K562 (cell line): ENCODE results near the gene HSD11B2. TPM values are rescaled to one million over a fixed set of nuclear protein-coding genes. Genes with fewer than 3 reads are reported as not detected.

Experiments used
- ATAC-seq: fragments of 200-7000 bp; cut with Tn5 transposase; 3 replicates; pipeline ENCODE4 v1.9.1; 2020; ENCODE audit warnings: moderate library complexity
- BruUV-seq: library from RNA; stranded (reverse); fragments of 400-500 nt; replicated peaks from 2 replicates; lab custom pipeline; 2021; lab: Mats Ljungman, UMichigan
- CTCF ChIA-PET: fragments of 300-600 bp; formaldehyde crosslinking; extraction: SDS; loops from one replicate; lab custom pipeline; 2021; ENCODE audit warnings: low intra/inter-chr PET ratio; lab: Yijun Ruan, JAX
- POLR2A ChIA-PET: fragments of 300-600, 350-650 bp; sonication (Branson Sonifier 250); formaldehyde crosslinking; extraction: SDS; loops from one replicate; lab custom pipeline; 2021; ENCODE audit warnings: antibody characterized with exemption, inconsistent platforms; lab: Yijun Ruan, JAX
- DNase-seq, 4 experiments: peaks; one replicate each; pipeline versions ENCODE4 v3.0.0 to v3.0.0-alpha.2; 2011 to 2018; ENCODE audit warnings: low spot score in 3 of 4, mixed read lengths in 3 of 4; ENCODE audit errors: extremely low read depth in 1 of 4
- FAIRE-seq: peaks from 2 replicates; lab custom pipeline; 2011; peaks lifted over from hg19 to GRCh38; lab: Jason Lieb, UNC
- H2AFZ ChIP-seq: 2 replicates; pipeline ENCODE4 v1.6.0; 2011; ENCODE audit warnings: low read depth, low read length, control low read depth, inconsistent platforms
- H3K27ac ChIP-seq: fragments of 200-600 bp; 3 replicates; pipeline ENCODE4 v1.8.0; 2011; ENCODE audit warnings: low read depth, mild to moderate bottlenecking, control low read depth, inconsistent platforms, low read length, moderate library complexity, mixed read lengths; ENCODE audit errors: extremely low read depth
- H3K27me3 ChIP-seq, 2 experiments: fragments of 300-600 bp in 1 of 2; 2 replicates in 1 of 2; 3 replicates in 1 of 2; pipeline versions ENCODE4 v1.6.0 to v1.8.0; 2011; ENCODE audit warnings: inconsistent platforms in 2 of 2, low read length in 2 of 2, mild to moderate bottlenecking in 1 of 2, mixed read lengths in 1 of 2, moderate library complexity in 1 of 2; ENCODE audit not compliant: control insufficient read depth in 2 of 2, insufficient read depth in 2 of 2
- H3K36me3 ChIP-seq: fragments of 300-600 bp; 3 replicates; pipeline ENCODE4 v1.8.0; 2011; ENCODE audit warnings: mild to moderate bottlenecking, low read length, inconsistent platforms; ENCODE audit not compliant: control insufficient read depth, insufficient read depth
- H3K4me1 ChIP-seq, 2 experiments: fragments of 200-600 bp in 1 of 2; replicated peaks in 1 of 2; 2 replicates in 1 of 2; 3 replicates in 1 of 2; pipeline versions ENCODE4 v1.5.1 to v1.8.0; 2011; ENCODE audit warnings: inconsistent platforms in 2 of 2, low read length in 2 of 2, mild to moderate bottlenecking in 1 of 2, mixed read lengths in 1 of 2, moderate library complexity in 1 of 2; ENCODE audit not compliant: control insufficient read depth in 2 of 2, insufficient read depth in 2 of 2
- H3K4me2 ChIP-seq: 2 replicates; pipeline ENCODE4 v1.6.1; 2011; ENCODE audit warnings: low read length, control low read depth, inconsistent platforms, mixed read lengths; ENCODE audit not compliant: insufficient read depth
- H3K4me3 ChIP-seq: fragments of 200-600 bp; sonication (generic), shearing (Covaris generic); 2 replicates; pipeline ENCODE4 v1.5.1; 2016; ENCODE audit warnings: control low read depth, inconsistent platforms
- H3K79me2 ChIP-seq: fragments of 200-600 bp; 3 replicates; pipeline ENCODE4 v1.8.0; 2011; ENCODE audit warnings: low read length, inconsistent platforms; ENCODE audit not compliant: control insufficient read depth, insufficient read depth
- H3K9ac ChIP-seq, 2 experiments: 2 replicates each; pipeline versions ENCODE4 v1.6.0 to v1.6.1; 2011; ENCODE audit warnings: low read depth in 2 of 2, low read length in 2 of 2, control low read depth in 1 of 2, inconsistent platforms in 1 of 2, mild to moderate bottlenecking in 1 of 2, mixed read lengths in 1 of 2; ENCODE audit not compliant: insufficient read depth in 1 of 2
- H3K9me1 ChIP-seq: one replicate; pipeline ENCODE4 v1.6.0; 2011; ENCODE audit warnings: inconsistent platforms, mild to moderate bottlenecking, low read length, moderate library complexity; ENCODE audit not compliant: control insufficient read depth, insufficient read depth
- H3K9me3 ChIP-seq: replicated peaks from 2 replicates; pipeline ENCODE4 v1.5.1; 2011; ENCODE audit warnings: low read depth, low read length, inconsistent platforms; ENCODE audit not compliant: control insufficient read depth, insufficient read depth
- H4K20me1 ChIP-seq: replicated peaks from 2 replicates; pipeline ENCODE4 v1.6.1; 2011; ENCODE audit warnings: low read length, inconsistent platforms, mixed read lengths; ENCODE audit not compliant: control insufficient read depth, insufficient read depth
- GABPA ChIP-seq: fragments of 200-800 bp; sonication (Bioruptor generic); conservative IDR thresholded peaks from 2 replicates; pipeline ENCODE4 v1.6.1; 2016; ENCODE audit warnings: low read depth, missing genetic modification characterization, missing compliant biosample characterization
- GTF2E2 ChIP-seq: fragments of 200-800 bp; sonication (Bioruptor generic); IDR thresholded peaks from 2 replicates; pipeline ENCODE4 v1.6.1; 2016; ENCODE audit warnings: missing genetic modification characterization, missing compliant biosample characterization
- HMG20A ChIP-seq: fragments of 450-650 bp; formaldehyde crosslinking; conservative IDR thresholded peaks from 2 replicates; pipeline ENCODE4 v1.4.0; 2020; ENCODE audit warnings: mild to moderate bottlenecking, mixed read lengths
- KAT2B ChIP-seq: IDR thresholded peaks from one replicate; pipeline ENCODE4 v1.6.1; 2012; ENCODE audit warnings: low read depth, mild to moderate bottlenecking, control low read depth, inconsistent platforms, low read length, moderate library complexity
- MIER1 ChIP-seq: fragments of 450-650 bp; IDR thresholded peaks from 2 replicates; pipeline ENCODE4 v1.6.1; 2016; ENCODE audit warnings: antibody characterized with exemption, mild to moderate bottlenecking, low read depth
- NFRKB ChIP-seq: fragments of 450-650 bp; IDR thresholded peaks from 2 replicates; pipeline ENCODE4 v1.6.1; 2016; ENCODE audit warnings: low read depth
- PTRF ChIP-seq: fragments of 450-650 bp; IDR thresholded peaks from 2 replicates; pipeline ENCODE4 v1.6.1; 2016; ENCODE audit warnings: mild to moderate bottlenecking, missing genetic modification characterization, missing compliant biosample characterization
- RAD51 ChIP-seq: fragments of 450-650 bp; IDR thresholded peaks from 2 replicates; pipeline ENCODE4 v1.7.1; 2016; ENCODE audit warnings: low read depth, mild to moderate bottlenecking, borderline replicate concordance
- RCOR1 ChIP-seq, 2 experiments: IDR thresholded peaks; 2 replicates each; pipeline ENCODE4 v1.6.1; 2012; ENCODE audit warnings: low read depth in 2 of 2, low read length in 2 of 2, borderline replicate concordance in 1 of 2, improper control_type of control experiment in 1 of 2
- SMAD1 ChIP-seq: fragments of 150-350 bp; IDR thresholded peaks from 2 replicates; pipeline ENCODE4 v1.6.1; 2014; ENCODE audit warnings: low read length, low read depth; ENCODE audit not compliant: partially characterized antibody
- STAT5B ChIP-seq: fragments of 250-450 bp; sonication (Bioruptor Pico); IDR thresholded peaks from 2 replicates; pipeline ENCODE4 v1.8.0; 2021; ENCODE audit warnings: mild to moderate bottlenecking, inconsistent platforms
- ZNF699 ChIP-seq: fragments of 250-450 bp; sonication (Bioruptor Pico); IDR thresholded peaks from 2 replicates; pipeline ENCODE4 v1.8.0; 2021; ENCODE audit warnings: mild to moderate bottlenecking, moderate library complexity; ENCODE audit not compliant: insufficient replicate concordance
- WGBS: fragments of 100-300 bp; shearing (Covaris generic); methylation state at CpG from one replicate; pipeline ENCODE4 v1.1.6; 2016; ENCODE audit warnings: low coverage, mixed read lengths; ENCODE audit not compliant: insufficient coverage; ENCODE audit errors: missing lambda C conversion rate; 5-methylcytosine and 5-hydroxymethylcytosine counted together
- in situ Hi-C: fragments of 300-500 bp; cut with MboI; formaldehyde crosslinking; loops from 4 replicates; pipeline ENCODE4 v1.15.0; 2018; ENCODE audit warnings: inconsistent platforms, mixed read lengths
- intact Hi-C: fragments of 100-400 bp; cut with micrococcal nuclease; formaldehyde crosslinking; loops from 2 replicates; pipeline ENCODE4 v1.14.2; 2022
- polyA plus RNA-seq, 8 experiments: library from polyadenylated mRNA; depleted of rRNA in 4 of 8; stranded (reverse) in 5 of 8; unstranded in 3 of 8; fragments of >200 nt; fragmentation: Nextera tagmentation in 2 of 8; fragmentation: Illumina TruSeq in 1 of 8; extraction: Ambion mirVana in 2 of 8; extraction: Trizol in 1 of 8; gene quantifications; 2 replicates each; pipeline versions ENCODE4 v1.2.1 to v1.2.3, GENCODE V29; 2011 to 2014; ENCODE audit warnings: inconsistent platforms in 1 of 8, missing spikeins in 1 of 8
- total RNA-seq, 7 experiments: library from RNA; depleted of rRNA in 6 of 7; stranded (reverse); fragments of >200 nt in 6 of 7; fragmentation: Illumina TruSeq in 2 of 7; extraction: Trizol in 2 of 7; gene quantifications; 2 replicates each; pipeline versions ENCODE4 v1.2.1 to v1.2.3, GENCODE V29; 2011 to 2021; ENCODE audit warnings: low replicate concordance in 1 of 7
- TF ChIP-seq, protein P1 (sequence below): fragments of 250-450 bp; sonication (Bioruptor Pico); IDR thresholded peaks from 2 replicates; pipeline ENCODE4 v1.4.0; 2020
- TF ChIP-seq, protein P2 (sequence below): sonication (generic); formaldehyde crosslinking; IDR thresholded peaks from 2 replicates; pipeline ENCODE4 v1.8.0; 2022; ENCODE audit warnings: mild to moderate bottlenecking, missing genetic modification reagents

The HSD11B2 gene
- total and polyA plus RNA-seq, 9 of the 15 experiments (the other 6 are each of a cell fraction or from before 2014, with no cell fraction given) = 0.08 to 2.0 (median 0.79) TPM

DNA sequence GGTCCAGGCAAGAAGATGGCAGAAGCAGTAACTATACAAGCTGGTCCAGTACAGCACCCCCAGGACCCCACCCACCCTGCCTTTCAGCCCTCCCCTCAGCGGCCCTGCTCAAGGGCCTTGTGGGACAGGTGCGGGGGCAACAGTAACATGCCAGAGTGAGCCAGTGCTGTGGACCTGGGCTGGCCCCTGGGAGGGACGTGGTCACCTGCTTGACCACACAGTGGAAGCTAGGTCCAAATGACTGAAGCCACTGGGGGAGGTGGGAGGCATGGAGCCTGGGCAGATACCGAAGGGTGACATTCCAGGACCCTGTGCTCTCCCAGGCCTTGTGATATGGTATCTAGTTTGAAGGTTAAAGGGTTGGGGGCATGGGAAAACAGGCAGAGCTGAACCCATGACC, 32.8 kb downstream of the HSD11B2 start:
- Histone ChIP-seq H3K36me3 (peaks cover 36% of the 10 kb centered on the region; the same call in 2 of the 3 replicates), H3K4me3 (no peak overlapping the region), H3K27ac (no peak overlapping the region), H3K9me3 (no peaks in the 10 kb centered on the region), H3K4me1 (peaks cover 30 to 41% of the 10 kb centered on the region in 2 experiments), H3K27me3 (no peaks in the 10 kb centered on the region), H2AFZ (no peak overlapping the region), H4K20me1 (peaks cover 64% of the 10 kb centered on the region), H3K9ac (no peak overlapping the region; a peak in 1 of 4 replicates), H3K4me2 (no peak overlapping the region), H3K9me1 (peaks cover 24% of the 10 kb centered on the region), H3K79me2 (peaks cover 56% of the 10 kb centered on the region)
- intact Hi-C loops = loop anchor here (2.0 to 10.0 kb wide), 2 partner anchors 35 to 509 kb away; no protein-coding TSS in a partner anchor
- in situ Hi-C loops = no loop called here
- DNase-seq (no peak), ATAC-seq (no peak), FAIRE-seq (no peak)
- TF ChIP-seq GABPA (no peak), RAD51 (no peak)
- ChIA-PET CTCF (no interaction called here), POLR2A (interaction anchor here (0.6 to 1.3 kb wide), 2 partner anchors 13 to 152 kb away, joined by 3 read pairs; no protein-coding TSS in a partner anchor)
- WGBS = 72% methylated on average over 4 of the region's 4 CpGs
- no TSS peak for BruUV-seq

DNA sequence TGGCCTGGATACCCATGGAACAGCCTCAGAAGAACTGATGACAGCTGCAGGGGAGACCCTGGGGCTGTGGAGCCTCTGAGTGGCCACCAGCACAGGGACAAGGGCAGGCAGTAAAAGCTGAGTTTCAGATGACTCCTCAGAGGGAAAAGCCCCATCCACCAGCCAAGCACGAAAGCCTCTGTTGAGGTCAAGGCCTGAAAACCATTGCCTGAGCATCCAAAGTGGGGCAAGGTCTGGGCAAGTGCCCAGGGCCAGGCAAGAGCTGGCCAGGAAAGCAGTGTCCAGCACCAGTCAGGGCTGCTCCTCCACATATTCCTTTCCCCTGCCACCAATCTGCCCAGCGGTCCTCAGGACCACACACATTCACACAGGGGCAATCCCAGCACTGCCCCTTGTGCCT, 33.6 kb downstream of the HSD11B2 start:
- H3K4me2 ChIP-seq = no peak overlapping the region
- no TSS peak for BruUV-seq
- DNase-seq (no peak), FAIRE-seq (no peak), ATAC-seq (no peak)
- H4K20me1 ChIP-seq = peaks cover 62% of the 10 kb centered on the region
- no peaks in the 10 kb centered on the region for H3K27me3 ChIP-seq
- intact Hi-C loops = loop anchor here (2.0 to 10.0 kb wide), 2 partner anchors 36 to 510 kb away; no protein-coding TSS in a partner anchor
- 78% methylated on average over 2 of the region's 2 CpGs for WGBS
- no peak overlapping the region for H3K4me3 ChIP-seq
- CTCF ChIA-PET = interaction anchor here (0.9 kb wide), 1 partner anchor 34 kb away, joined by 5 read pairs; the partner anchor contains the start of gene HSD11B2
- peak overlapping the region in 1 of 2 experiments; percentile 38; a peak in 1 of 4 replicates for H3K9ac ChIP-seq
- H2AFZ ChIP-seq = no peak overlapping the region
- H3K27ac ChIP-seq = no peak overlapping the region
- in situ Hi-C loops = no loop called here
- H3K9me3 ChIP-seq = no peaks in the 10 kb centered on the region
- H3K4me1 ChIP-seq = peaks cover 26 to 32% of the 10 kb centered on the region in 2 experiments
- H3K9me1 ChIP-seq = peaks cover 20% of the 10 kb centered on the region
- H3K79me2 ChIP-seq = peaks cover 53% of the 10 kb centered on the region
- H3K36me3 ChIP-seq = peaks cover 36% of the 10 kb centered on the region; the same call in 2 of the 3 replicates
- POLR2A ChIA-PET = interaction anchor here (0.5 to 1.3 kb wide), 4 partner anchors 8 to 138 kb away, joined by 3 read pairs; partner anchors contain the start of gene TPPP3
- no peak for TF ChIP-seq HMG20A (CRISPR knock-in tag)
- TF ChIP-seq KAT2B = no peak
- no peak for TF ChIP-seq ZNF699 (CRISPR knock-in tag)
- no peak for TF ChIP-seq GTF2E2
- TF ChIP-seq PTRF (tag) = no peak
- TF ChIP-seq STAT5B = no peak
- TF ChIP-seq, protein P1, sequence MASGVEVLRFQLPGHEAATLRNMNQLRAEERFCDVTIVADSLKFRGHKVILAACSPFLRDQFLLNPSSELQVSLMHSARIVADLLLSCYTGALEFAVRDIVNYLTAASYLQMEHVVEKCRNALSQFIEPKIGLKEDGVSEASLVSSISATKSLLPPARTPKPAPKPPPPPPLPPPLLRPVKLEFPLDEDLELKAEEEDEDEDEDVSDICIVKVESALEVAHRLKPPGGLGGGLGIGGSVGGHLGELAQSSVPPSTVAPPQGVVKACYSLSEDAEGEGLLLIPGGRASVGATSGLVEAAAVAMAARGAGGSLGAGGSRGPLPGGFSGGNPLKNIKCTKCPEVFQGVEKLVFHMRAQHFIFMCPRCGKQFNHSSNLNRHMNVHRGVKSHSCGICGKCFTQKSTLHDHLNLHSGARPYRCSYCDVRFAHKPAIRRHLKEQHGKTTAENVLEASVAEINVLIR (CRISPR knock-in tag) = no peak
- TF ChIP-seq, protein P2, sequence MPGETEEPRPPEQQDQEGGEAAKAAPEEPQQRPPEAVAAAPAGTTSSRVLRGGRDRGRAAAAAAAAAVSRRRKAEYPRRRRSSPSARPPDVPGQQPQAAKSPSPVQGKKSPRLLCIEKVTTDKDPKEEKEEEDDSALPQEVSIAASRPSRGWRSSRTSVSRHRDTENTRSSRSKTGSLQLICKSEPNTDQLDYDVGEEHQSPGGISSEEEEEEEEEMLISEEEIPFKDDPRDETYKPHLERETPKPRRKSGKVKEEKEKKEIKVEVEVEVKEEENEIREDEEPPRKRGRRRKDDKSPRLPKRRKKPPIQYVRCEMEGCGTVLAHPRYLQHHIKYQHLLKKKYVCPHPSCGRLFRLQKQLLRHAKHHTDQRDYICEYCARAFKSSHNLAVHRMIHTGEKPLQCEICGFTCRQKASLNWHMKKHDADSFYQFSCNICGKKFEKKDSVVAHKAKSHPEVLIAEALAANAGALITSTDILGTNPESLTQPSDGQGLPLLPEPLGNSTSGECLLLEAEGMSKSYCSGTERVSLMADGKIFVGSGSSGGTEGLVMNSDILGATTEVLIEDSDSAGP (CRISPR knock-in tag) = no peak
- TF ChIP-seq NFRKB = no peak
- TF ChIP-seq RCOR1 (IDR thresholded peaks at IDR 0.05; ENCODE audit: borderline replicate concordance in 1 of 2, low read depth in 2 of 2, low read length in 2 of 2) = no peak
- no peak for TF ChIP-seq MIER1
- TF ChIP-seq SMAD1 = no peak
